GM18861 (cell line): Measurements from ENCODE around the gene SLC16A5.
"Not testable (repeated sequence)": the region's sequence is repeated elsewhere in the genome, so short reads cannot be mapped to it uniquely, and the experiment has no call there.

Experiments
- ATAC-seq: cut with Tn5 transposase; IDR thresholded peaks from one replicate; pipeline ENCODE4 v1.9.1; 2021; ENCODE audit not compliant: unreplicated experiment

SLC16A5 gene

DNA sequence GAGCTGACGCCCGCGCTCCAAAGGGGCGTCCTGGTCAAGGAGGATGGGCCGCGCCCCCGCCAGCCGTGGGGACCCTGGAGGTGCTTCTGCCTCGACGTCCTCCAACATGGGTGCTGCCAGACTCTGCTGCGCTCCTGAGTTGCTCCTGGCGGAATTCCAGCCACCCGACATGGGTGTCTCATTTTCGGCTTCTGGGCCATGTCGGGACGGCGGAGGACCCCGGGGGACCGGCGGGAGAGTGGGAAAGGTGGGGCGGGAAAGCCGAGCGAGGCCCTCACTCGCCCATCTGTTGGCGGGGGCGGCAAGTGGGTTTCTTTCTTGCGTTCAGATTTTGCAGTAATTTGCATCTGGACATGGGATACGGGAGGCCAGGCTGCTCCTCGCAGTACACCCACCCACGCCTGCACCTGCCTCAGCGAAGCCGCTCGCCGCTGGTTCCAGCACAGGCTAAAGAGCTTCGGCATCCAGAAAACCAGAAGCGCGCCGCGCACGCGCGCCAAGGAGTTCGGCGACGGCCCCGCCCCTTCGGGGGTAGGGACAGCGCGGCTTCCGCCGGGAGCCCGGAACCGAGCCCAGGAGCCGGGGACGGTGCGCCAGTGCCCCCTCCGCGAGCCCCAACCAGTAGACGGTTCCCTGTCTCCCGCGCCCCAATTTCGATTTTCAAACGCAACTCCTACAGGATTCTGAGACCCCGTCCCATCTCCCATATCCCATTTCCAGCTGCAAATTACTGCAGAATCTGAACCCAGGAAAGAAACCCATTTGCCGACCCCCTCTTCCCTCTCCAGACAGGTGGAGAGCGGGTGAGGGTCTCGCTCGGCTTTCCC, 21.9 kb downstream of the SLC16A5 start, which contains the start of gene ARMC7:
ARMC7 (plus strand) TSS at position 563 of the 827 bp plus-strand sequence. CDS start 320 bp downstream, outside the sequence.
- peak; percentile 63 for ATAC-seq

DNA sequence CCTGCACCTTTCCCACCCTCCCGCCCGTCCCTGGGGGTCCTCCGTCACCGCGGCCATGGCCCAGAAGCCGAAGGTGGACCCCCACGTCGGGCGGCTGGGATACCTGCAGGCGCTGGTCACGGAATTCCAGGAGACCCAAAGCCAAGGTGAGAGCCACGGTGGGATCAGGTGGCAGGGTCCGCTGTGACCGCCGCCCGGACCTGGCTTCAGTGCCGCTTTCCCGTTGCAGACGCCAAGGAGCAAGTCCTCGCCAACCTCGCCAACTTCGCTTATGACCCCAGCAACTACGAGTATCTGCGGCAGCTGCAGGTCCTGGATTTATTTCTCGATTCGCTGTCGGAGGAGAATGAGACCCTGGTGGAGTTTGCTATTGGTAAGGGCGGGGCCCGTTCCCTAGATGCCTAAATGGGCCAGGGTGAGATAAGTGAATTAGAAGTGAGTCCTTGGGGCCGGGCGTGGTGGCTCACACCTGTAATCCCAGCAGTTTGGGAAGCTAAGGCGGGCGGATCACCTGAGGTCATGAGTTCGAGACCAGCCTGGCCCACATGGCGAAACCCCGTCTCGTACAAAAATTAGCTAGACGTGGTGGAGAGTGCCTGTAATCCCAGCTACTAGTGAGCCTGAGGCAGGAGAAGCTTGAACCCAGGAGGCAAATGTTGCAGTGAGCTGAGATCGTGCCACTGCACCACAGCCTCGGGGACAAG, 22.6 kb downstream of the SLC16A5 start:
- no peak for ATAC-seq

- no peak for ATAC-seq
Measured at GRCh38 chr17:75111777-75112335, 24.1 kb downstream of the SLC16A5 start.

DNA sequence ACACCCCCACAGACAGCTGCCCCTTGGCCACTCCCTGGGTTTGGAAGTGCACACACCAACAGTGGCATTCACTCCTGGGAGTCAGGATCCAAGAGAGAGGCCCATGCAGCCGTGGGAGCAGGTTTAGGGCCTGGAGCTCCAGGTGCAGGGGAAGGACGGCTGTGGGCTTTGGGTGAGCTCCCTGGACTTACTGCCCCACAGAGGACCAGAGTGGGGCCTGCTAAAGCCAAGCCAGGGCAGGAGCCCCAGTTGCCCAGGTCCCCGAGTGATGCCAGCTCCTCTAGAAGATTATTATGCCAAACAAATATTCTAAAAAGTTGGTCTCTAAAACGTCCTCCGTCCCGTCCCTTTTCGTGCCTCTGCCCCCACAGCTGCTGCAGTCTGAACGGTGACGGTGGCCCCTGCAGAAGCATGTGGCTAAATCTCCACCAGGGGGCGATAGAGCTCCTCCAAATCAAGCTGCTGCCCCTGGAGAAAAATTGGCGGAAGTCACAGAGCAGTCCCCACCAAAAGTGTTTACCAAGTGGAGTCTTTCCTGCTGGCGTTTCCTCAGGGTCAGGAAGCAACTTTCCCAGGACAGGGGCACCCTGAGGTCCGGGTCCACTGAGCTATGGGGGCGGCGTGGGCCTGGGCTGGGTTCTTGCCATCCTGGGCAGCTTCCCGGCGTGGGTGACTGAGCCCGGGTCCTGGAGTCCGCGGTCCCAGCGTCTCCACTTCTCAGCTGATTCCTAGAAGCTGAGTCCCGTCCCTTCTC, 26.2 kb downstream of the SLC16A5 start:
- ATAC-seq = peak; percentile 32

DNA sequence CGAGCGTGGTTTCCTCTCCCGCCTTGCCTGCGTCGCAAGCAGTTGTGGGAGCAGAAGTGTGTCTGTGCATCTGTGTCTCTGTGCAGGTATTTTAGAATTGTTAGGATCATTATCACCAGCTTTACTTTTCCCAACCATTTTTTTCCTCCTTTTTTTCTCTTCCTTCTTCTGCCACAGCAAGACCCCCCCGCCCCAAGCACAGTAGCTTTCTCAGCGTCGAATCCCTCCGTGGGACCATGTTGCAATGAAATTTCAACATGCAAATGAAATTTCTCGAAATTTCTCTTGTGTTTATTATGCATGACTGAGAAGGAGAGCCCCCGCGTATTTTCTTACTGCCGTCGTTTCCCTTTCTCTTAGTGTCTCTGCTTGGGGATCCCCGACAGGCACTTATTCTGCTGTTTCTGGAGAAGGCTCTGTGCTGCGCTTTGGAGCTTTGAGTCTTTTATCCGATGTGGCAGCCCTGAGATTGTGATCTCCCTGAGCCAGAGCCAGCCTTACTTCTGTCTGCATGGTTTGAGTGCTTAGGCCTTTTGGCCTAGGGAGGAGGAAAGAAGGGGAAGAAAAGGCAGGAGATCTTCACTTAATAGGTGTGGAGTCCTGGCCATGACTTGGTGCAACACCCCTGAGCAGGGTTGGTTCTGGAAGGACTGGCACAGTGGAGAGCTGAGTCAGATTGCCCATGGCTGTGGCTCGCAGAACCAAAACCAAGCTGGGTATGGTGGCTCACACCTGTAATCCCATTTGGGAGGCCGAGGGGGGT, 27.0 kb downstream of the SLC16A5 start:
- no peak for ATAC-seq

GRCh38 chr17:75115555-75115954, 27.8 kb downstream of the SLC16A5 start:
- no peak for ATAC-seq

DNA sequence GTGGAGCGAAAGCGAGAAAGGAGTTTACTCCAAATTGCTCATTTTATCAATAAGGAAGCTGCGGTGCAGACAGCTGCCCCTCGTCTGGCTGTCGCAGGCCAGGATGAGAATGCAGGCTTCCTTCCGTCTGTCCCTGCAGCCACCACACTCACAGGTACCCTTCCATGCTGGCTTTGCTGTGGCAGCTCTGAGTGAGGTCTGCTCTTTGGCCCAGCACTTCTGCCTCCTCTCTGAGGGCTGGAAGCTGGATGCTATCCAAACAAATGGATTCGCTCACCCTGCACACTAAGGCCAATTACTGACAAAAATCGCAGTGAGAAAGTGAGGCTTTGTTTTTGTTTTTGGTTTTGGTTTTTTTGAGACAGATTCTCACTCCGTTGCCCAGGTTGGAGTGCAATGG, 29.0 kb downstream of the SLC16A5 start:
- no peak for ATAC-seq

DNA sequence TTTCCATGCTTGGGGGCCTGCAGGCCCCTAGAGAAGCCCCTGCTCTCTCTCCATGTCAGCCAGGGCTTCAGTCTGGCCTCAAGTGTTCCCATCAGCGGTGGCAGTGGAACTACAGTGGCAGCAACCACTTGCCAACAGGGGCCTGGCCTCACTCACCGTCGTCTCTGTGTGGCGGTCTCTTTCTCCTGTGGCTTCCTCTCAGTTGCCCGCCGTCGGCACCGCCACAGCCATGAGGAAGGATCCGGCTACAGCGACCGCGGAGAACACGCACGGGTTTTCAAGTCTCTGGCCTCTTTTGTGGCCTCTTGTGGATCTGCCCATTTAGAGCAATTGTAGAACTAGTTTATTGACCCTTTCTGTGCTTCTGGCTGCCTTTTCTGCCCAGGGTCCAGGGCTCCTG, 30.6 kb downstream of the SLC16A5 start:
- ATAC-seq = no peak

- ATAC-seq = no peak
Measured at GRCh38 chr17:75124041-75124818, 36.5 kb downstream of the SLC16A5 start.

DNA sequence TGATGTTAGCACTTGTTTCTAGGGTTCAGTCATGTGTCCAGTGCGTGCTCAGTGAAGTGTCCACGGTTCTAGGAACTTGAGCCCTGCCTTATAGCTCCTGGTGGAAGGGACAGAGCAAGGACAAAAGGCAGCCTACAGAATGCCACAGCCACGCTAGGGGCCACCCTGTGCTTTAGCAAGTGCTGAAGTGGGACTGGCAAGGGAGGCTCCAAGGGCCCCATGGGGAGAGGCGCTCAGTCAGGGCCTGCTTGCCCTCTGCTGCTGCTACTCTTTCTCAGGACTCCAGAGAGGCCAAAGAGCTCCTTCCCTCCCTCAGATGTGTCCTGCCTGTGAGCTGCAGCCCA, 37.0 kb downstream of the SLC16A5 start:
- no peak for ATAC-seq

- ATAC-seq = no peak
Measured at GRCh38 chr17:75125984-75126383, 38.2 kb downstream of the SLC16A5 start.

DNA sequence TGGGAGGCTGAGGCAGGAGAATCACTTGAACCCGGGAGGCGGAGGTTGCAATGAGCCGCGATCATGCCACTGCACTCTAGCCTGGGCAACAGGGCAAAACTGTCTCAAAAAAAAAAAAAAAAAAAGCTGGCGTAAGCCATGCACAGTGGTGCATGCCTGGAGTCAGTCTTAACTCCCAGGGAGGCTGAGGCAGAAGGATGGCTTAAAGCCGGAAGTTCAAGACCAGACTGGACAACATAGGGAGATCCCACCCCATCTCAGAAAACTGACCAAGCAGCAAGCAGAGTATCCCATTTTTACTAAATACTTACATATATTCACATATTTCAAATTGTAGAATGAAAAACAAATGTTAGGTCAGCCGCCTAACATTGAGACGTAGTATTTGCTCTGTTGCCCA, 39.2 kb downstream of the SLC16A5 start:
- no peak for ATAC-seq

GRCh38 chr17:75127936-75128335, 40.2 kb downstream of the SLC16A5 start:
- ATAC-seq = not testable (repeated sequence)

DNA sequence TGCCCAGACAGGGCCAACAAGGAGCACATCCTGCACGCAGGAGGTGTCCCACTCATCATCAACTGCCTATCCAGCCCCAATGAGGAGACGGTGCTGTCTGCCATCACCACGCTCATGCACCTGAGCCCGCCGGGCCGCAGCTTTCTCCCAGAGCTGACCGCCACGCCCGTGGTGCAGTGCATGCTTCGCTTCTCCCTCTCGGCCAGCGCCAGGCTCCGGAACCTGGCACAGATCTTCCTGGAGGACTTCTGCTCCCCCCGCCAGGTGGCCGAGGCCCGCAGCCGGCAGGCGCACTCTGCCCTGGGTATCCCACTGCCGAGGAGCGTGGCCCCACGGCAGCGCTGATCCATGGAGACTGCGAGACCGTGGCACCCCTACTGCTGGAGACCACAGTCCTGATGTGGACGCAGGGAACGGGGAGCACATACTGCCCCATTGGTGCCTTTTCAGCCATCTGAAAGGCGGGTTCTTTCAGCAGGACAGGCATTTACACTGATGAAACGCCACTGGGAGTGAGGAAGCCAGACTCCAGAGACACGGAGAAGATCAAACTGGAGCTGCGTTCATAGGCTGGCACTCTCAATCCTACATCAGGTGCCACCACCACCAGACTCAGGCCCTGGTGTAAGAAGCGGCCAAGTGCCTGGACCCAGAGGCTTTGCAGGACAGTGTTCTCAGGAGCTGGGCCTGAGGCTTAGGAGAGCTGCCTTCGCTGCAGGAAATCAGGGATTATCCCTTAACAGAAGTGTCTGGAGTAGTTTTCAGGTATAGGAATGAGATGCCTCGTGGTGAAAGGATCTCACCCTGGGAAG, 41.1 kb downstream of the SLC16A5 start:
- no peak for ATAC-seq

DNA sequence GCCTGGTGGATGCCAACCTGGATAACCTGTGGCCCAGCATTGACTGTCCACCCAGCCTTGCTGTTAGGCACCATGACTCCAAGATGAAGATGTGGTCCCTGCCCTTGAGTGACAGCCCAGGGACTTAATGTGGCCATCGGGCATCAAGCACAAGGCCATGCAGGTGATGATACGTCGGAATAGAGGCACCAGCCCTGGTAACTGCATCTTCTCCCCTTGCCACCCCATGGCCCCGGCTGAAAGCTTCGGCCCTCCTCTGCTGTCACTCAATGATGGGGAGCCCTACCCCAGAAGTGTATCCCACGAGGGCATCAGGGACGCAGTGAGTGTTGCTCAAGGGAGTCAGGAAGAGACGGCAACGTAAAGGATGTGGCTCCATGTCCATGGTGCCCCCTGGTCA, 41.8 kb downstream of the SLC16A5 start:
- ATAC-seq = no peak

DNA sequence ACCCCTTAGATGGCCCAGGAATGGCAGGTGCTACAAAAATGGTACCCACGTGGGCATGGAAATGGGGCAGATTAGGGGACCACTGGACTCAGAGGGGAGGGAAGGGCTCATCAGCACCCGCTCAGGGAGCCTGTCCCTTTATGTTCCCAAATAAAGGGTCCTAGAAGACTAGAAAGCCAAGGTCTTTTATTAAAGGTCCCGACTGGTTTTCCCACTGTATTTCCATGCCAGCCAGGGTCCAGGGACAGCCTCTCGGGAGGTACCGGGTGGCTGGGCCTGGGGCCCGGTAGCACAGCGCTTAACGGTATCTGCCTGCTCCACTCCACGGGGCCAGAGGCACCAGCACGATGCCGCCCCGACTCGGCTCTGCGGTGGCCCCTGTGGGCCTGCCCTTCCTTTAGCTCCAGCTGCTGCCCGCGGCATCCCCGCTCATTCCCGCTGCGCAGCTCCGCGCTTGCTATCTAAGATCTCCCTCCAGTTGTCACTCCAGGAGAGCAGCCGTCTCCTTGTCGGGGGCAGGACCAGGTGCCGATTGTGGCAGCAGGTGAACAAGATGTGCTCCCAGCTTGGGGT, 42.4 kb downstream of the SLC16A5 start:
- no peak for ATAC-seq

DNA sequence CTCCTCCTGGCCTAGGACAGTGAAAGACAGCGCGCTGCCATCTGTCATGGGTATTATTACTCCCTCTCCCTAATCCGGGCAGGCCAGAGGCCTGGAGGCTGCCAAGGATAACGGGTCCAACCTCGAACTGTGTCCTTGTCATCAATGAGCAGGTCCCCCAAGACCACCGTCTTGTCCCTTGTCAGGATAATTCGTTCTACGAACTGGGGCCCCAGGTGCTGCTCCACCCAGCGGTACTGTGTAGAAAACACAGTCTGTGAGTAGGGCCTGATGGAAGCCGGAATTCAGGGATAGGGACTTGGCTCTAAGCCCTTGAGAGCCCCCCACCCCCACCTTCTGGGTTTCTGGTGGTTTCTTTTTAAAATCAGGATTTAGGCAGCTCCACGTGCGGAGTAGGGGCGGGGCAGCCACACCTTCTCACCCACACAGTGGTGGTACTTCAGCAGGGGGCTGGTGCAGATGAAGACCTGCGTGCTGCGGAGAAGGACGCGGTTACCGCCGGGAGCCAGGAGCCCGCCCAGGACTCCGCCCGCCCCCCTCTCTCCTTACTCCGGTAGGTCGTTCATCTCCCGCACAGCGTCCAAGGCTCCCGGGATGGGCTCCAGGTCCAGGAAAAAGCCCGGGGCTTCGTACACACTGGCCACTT, 43.0 kb downstream of the SLC16A5 start:
- no peak for ATAC-seq
